K562 (cell line): ENCODE measurements around the gene DCAF15. TPM values are rescaled to one million over a fixed set of nuclear protein-coding genes. Genes with fewer than 3 reads are reported as not detected.

Source experiments
- CHAMP1 ChIP-seq: fragments of 450-650 bp; IDR thresholded peaks from 2 replicates; pipeline ENCODE4 v1.6.1; 2016; ENCODE audit warnings: mild to moderate bottlenecking
- CUX1 ChIP-seq: fragments of 200-800 bp; sonication (Bioruptor generic); IDR thresholded peaks from 2 replicates; pipeline ENCODE4 v1.6.1; 2016; ENCODE audit warnings: missing genetic modification characterization, missing compliant biosample characterization
- SMARCA4 ChIP-seq: fragments of 450-650 bp; IDR thresholded peaks from 2 replicates; pipeline ENCODE4 v1.6.1; 2016
- ZBTB40 ChIP-seq, 2 experiments: fragments of 450-650 bp in 1 of 2; sonication (generic) in 1 of 2; formaldehyde crosslinking in 1 of 2; IDR thresholded peaks; 2 replicates each; pipeline versions ENCODE4 v1.7.1 to v1.9.0; 2016 to 2022; ENCODE audit warnings: inconsistent platforms in 1 of 2, mild to moderate bottlenecking in 1 of 2, missing genetic modification reagents in 1 of 2
- ZNF174 ChIP-seq: fragments of 250-450 bp; sonication (Bioruptor Pico); IDR thresholded peaks from 2 replicates; pipeline ENCODE4 v1.4.0; 2020; ENCODE audit warnings: mild to moderate bottlenecking
- ZNF592 ChIP-seq: fragments of 450-650 bp; IDR thresholded peaks from 2 replicates; pipeline ENCODE4 v1.6.1; 2017; ENCODE audit warnings: antibody characterized with exemption, mild to moderate bottlenecking
- polyA plus RNA-seq, 8 experiments: library from polyadenylated mRNA; depleted of rRNA in 4 of 8; stranded (reverse) in 5 of 8; unstranded in 3 of 8; fragments of >200 nt; fragmentation: Nextera tagmentation in 2 of 8; fragmentation: Illumina TruSeq in 1 of 8; extraction: Ambion mirVana in 2 of 8; extraction: Trizol in 1 of 8; gene quantifications; 2 replicates each; pipeline versions ENCODE4 v1.2.1 to v1.2.3, GENCODE V29; 2011 to 2014; ENCODE audit warnings: inconsistent platforms in 1 of 8, missing spikeins in 1 of 8
- total RNA-seq, 7 experiments: library from RNA; depleted of rRNA in 6 of 7; stranded (reverse); fragments of >200 nt in 6 of 7; fragmentation: Illumina TruSeq in 2 of 7; extraction: Trizol in 2 of 7; gene quantifications; 2 replicates each; pipeline versions ENCODE4 v1.2.1 to v1.2.3, GENCODE V29; 2011 to 2021; ENCODE audit warnings: low replicate concordance in 1 of 7

Gene DCAF15
- total and polyA plus RNA-seq, 9 of the 15 experiments (the other 6 are each of a cell fraction or from before 2014, with no cell fraction given): 0.17 to 68.5 (median 27.7) TPM

GRCh38 chr19:13977803-13978202 lies 25.5 kb downstream of the DCAF15 start (continued):
- TF ChIP-seq ZBTB40 (IDR thresholded peaks at IDR 0.05) (no peak), ZBTB40 (CRISPR knock-in tag; IDR thresholded peaks at IDR 0.05) (no peak), CHAMP1 (no peak), ZNF592 (no peak), CUX1 (CRISPR knock-in tag) (no peak), SMARCA4 (no peak), ZNF174 (CRISPR knock-in tag) (no peak)
